ENCODE results near the gene FHIP1B.

FHIP1B gene

GRCh38 chr11:6240781-6241180, 6.3 kb upstream of the FHIP1B start:
- no peak for FAIRE-seq
- DNase-seq (ENCODE audit: insufficient read length, low spot score): no peak

- no peak for DNase-seq (ENCODE audit: insufficient read length, low spot score)
- no peak for FAIRE-seq
These were observed 5.7 kb upstream of the FHIP1B start for GRCh38 chr11:6240139-6240538.

GRCh38 chr11:6238902-6239301, 4.5 kb upstream of the FHIP1B start, which contains the start of gene CNGA4:
Gene CNGA4, plus strand, starts transcription at chr11:6239089. Its CDS starts 118 bp downstream, at chr11:6239207.
- DNase-seq (ENCODE audit: insufficient read length, low spot score): no peak
- FAIRE-seq: no peak

DNA sequence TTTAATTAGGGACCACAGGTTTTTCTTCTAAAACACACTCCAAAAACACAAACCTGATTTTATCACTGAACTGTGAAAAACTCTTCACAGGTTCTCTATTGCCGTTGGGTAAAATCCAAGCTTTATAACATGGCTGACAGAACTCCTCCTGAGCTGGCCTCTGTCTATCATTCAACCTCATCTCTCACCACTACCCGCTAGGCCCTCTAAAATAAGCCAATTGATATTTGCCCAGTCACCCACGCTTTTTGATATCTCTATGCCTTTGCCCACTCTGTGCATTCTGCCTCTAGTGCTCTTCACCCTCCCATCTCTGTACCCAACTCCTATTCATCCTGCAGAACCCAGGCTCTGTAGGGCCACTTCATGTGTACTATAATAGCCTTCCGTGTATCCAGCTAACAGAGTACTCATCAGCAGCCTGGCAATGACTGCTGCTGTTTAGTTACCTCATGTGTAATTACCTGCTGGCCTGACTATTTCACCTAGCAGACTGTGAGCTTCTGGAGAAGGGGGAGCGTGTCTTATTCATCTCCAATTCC, 3.4 kb upstream of the FHIP1B start:
- FAIRE-seq: no peak
- no peak for DNase-seq (ENCODE audit: insufficient read length, low spot score)

GRCh38 chr11:6237266-6237665, 2.8 kb upstream of the FHIP1B start:
- DNase-seq (ENCODE audit: insufficient read length, low spot score): no peak
- no peak for FAIRE-seq

GRCh38 chr11:6233984-6234386, 451 bp downstream of the FHIP1B start:
- DNase-seq (ENCODE audit: insufficient read length, low spot score) (no peak), FAIRE-seq (no peak)

DNA sequence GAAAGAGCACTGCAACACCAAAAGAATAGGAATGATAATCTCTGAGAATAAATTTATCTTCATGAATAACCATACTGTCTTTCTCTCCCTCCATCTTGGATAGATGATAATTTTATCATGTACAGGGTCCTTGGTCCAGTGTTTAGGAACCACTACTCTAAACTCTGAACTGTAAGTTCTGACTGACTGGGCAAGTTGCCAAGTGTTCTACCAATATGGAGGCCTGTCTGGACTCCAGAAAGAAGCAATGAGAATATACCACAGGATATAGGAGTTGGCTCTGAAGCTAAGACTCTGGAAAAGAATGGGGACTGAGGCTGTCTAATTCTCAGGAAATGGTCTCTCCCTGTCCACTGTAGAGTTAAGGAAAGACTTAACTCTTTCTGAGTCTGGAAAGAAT, 1.5 kb downstream of the FHIP1B start:
- no peak for FAIRE-seq
- DNase-seq (ENCODE audit: insufficient read length, low spot score): no peak

- FAIRE-seq: no peak
- no peak for DNase-seq (ENCODE audit: insufficient read length, low spot score)
These were observed 4.5 kb downstream of the FHIP1B start for GRCh38 chr11:6229911-6230310.

DNA sequence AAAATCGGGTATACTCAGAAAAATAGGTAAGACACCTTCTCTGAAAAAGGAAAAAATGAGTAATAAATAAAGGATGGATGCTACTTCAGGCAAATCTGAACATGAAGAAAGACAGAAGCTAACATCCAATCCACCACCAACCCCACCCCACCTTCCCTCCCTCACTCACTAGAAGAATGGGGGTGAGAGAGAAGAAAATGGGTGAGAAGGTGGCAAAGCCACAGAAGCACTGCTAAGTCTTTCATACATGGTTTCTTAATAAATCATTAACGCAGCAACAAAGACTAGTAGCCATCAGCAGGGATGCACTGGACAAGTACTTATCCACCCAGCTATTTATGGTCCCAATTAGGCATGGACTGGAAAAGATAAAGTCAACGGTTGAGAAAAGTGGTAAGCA, 5.9 kb downstream of the FHIP1B start:
- no peak for FAIRE-seq
- DNase-seq (ENCODE audit: insufficient read length, low spot score): no peak

- no peak for FAIRE-seq
- DNase-seq (ENCODE audit: insufficient read length, low spot score): no peak
These were observed 8.5 kb downstream of the FHIP1B start for GRCh38 chr11:6225896-6226295.

DNA sequence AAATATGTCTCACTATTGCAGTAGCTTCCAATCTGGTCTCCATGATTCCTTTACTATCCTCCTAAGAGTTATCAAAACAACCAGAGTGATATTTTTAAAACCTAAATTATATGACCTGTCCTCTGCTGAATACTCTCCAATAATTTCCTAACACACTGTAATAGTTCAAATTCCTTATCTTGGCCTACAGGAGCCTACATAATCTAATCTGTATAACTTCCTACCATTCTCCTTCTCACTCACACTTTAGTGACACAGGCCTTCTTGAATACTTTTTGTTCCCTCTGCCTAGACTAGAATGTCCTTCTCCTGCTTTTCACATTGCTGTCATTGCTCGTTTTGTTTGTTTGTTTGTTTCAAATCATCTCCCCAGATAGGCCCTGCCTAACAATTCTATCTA, 9.4 kb downstream of the FHIP1B start:
- no peak for DNase-seq (ENCODE audit: insufficient read length, low spot score)
- no peak for FAIRE-seq

DNA sequence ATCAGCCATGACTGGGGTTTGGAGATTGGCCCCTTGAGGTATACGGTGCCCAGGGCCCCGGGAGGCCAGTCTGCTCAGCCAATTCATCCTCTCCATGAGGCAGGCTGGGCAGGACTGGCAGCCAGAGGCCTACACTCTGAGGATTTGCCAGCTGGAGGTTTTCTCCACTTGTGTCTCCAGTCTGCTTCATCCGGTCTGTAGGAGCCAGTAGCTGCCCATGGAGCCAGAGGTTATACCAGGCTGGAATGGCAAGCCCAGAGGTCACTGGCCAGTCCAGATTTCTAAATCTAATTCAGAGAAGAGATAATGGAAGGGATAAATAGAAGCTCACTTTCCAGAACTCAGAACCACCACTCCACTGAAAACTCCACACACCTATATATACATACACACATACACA, 10.0 kb downstream of the FHIP1B start:
- FAIRE-seq (no peak), DNase-seq (ENCODE audit: insufficient read length, low spot score) (no peak)

GRCh38 chr11:6223854-6224253, 10.6 kb downstream of the FHIP1B start:
- no peak for DNase-seq (ENCODE audit: insufficient read length, low spot score)
- FAIRE-seq: no peak

- FAIRE-seq (no peak), DNase-seq (ENCODE audit: insufficient read length, low spot score) (peak; percentile 7)
These were observed 15.1 kb downstream of the FHIP1B start for GRCh38 chr11:6219359-6219758.

DNA sequence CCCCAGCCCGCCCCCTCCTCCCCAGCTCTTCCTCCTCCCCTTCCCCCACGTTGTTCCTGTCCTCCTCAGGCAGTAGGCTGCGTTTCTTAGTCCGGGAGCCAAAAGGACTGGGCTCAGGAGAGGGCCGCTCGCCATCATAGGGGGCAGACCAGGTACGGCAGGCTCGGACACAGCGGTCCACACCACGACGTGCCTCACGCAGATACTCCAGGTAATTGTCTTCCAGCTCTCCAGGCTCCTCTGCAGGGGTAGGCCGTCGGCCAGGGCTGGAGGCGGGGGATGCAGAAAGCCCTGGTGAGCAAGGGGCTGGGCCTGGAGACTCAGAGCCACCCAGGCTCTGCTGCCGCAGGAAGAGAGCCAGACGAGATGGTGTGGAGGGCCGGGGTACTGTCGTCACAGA, 16.7 kb downstream of the FHIP1B start:
- no peak for DNase-seq (ENCODE audit: insufficient read length, low spot score)
- FAIRE-seq: no peak

DNA sequence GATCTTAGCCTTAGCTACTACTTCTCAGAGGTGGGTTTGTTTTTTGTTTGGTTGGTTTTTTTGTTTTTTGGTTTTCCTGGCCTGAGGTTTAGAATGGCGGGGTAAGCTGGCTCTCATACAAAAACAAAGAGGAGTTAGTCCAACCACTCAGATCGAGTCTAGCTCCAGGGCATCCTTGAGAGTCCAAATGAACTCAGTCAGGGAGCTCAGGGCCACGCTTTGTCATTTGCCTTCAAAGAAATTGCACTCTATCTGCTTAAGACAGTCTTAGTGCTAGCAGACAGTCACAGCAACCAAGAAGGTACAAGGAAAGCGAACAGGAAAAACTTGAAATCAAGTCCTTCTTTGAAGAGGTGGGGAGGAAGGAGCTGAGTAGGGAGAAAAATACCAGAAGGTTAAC, 17.9 kb downstream of the FHIP1B start:
- DNase-seq (ENCODE audit: insufficient read length, low spot score) (no peak), FAIRE-seq (no peak)

GRCh38 chr11:6214530-6214929, 19.9 kb downstream of the FHIP1B start:
- FAIRE-seq (no peak), DNase-seq (ENCODE audit: insufficient read length, low spot score) (no peak)

DNA sequence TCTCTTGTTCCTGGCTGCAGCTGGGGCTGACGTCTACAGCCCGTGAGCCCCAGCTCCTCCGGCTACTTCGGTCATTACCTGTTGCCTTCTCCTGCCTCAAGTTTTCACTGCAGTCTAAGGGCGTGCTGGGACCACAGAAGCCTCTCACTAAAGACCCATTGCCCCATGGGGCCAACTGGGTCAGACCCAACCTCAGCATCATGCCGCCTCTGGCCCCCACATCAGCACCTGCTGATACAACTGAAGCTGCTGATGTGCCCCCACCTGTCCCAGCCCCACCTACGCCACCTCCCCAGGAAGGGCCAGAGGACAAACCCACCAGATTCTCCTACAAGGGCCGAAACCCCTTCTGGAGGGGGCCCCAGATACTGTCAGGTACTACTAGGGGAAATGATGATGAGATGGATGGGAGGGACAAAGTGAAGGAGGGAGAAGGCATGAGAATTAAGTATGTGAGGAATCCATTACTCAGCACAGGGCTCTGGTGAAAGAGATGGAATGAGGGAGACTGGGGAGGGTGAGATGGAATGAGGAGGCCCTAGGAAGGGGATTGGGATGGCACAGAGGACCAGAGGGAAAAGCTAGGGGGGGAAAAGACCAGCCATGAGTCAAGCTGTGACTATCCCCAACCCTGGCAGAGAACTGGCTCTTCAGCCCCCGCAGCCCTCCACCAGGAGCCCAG, 24.0 kb downstream of the FHIP1B start:
- DNase-seq (ENCODE audit: insufficient read length, low spot score): no peak
- FAIRE-seq: no peak

DNA sequence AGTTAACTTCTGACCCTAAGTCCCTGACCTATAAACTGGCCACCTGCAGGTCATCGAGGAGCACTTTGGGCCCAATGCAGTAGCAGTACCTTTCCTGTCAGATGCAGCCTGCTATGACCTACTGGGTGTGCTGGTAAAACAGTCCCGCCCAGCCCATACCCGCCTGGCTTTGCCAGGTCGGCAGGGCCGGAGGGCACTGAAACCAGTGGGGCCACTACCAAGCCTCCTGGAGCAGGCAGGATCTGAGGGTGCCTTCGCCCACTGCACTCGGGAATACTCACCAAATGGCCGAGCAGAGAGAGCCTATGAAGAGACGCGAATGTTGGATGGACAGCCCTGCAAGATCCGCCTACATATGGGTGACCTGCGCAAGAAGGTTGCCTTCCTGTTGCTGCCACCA, 24.6 kb downstream of the FHIP1B start:
- FAIRE-seq (no peak), DNase-seq (ENCODE audit: insufficient read length, low spot score) (no peak)

DNA sequence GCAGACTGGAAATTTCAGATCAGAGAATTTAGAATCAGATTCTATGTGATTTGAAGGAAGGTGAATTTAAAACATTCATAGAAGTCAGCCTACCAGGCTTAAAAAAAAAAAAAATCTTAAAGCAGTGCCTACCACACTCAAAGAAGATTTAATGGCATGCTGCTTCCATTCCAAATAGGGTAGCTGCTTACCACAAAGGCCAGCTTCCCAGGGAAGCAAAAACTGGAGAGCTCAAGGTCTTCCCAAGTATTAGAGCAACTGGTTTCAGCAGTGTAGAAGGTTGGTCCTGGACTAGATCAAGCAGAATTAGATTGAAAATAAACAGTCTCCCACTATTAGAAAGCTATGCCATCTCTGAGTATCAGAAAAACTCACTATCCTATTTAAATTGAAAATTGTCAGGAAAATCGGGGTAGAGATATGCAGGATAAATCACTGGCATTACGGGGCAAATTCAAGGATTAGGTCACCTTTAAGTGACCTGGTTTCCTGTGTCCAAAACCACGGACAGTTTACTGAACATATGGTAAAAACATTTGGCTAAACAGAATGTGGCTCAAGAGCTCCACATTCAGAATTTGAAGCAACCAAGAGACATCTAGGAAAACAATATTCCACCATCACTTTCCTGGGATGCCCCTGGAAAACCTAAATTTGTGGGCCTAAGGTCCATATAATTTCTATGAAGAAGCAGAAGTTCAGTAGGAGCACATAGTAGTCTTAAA, 27.8 kb downstream of the FHIP1B start:
- no peak for FAIRE-seq
- DNase-seq (ENCODE audit: insufficient read length, low spot score): no peak

GRCh38 chr11:6205366-6205765, 29.1 kb downstream of the FHIP1B start, which contains the start of gene C11orf42:
Gene C11orf42, plus strand, starts transcription at chr11:6205557. Its CDS starts 59 bp downstream, at chr11:6205616.
- DNase-seq (ENCODE audit: insufficient read length, low spot score) (no peak), FAIRE-seq (peak; percentile 74)

DNA sequence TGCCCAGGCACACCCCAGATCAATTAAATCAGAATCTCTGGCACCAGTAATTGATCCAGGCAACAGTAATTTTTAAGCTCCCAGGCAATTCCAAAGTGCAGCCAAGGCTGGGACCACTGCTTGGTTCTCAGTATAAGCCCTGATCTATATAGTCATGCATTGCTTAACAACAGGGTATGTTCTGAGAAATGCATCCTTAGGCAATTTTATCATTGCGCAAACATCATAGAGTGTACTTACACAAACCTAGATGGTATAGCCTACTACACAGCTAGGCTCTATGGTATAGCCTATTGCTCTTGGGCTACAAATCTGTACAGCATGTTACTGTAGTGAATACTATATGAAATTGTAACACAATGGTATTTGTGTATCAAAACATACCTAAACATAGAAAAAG, 29.7 kb downstream of the FHIP1B start:
- FAIRE-seq: no peak

More for the DNA sequence above, 29.7 kb downstream of the FHIP1B start:
- DNase-seq (ENCODE audit: insufficient read length, low spot score): no peak

Measured in HTR-8/SVneo (cell line).